GM23338 (cell line): ENCODE results near the gene PSPN. TPM values are rescaled to one million over a fixed set of nuclear protein-coding genes. Genes with fewer than 3 reads are reported as not detected.
A peak's percentile ranks its signal among the peaks of the same experiment; 100 is the strongest.

Experiments
- ATAC-seq: fragments of 200-7000 bp; cut with Tn5 transposase; 3 replicates; pipeline ENCODE4 v1.9.1; 2020
- DNase-seq: peaks from one replicate; pipeline ENCODE4 v3.0.0-alpha.2; 2015; ENCODE audit warnings: low spot score
- H2AFZ ChIP-seq: fragments of 200-600 bp; sonication (generic); 2 replicates; pipeline ENCODE4 v1.8.0; 2016; ENCODE audit warnings: antibody characterized with exemption, mild to moderate bottlenecking, moderate library complexity
- H3F3A ChIP-seq: fragments of 200-600 bp; sonication (generic); replicated peaks from 2 replicates; pipeline ENCODE4 v1.8.0; 2017; ENCODE audit warnings: antibody characterized with exemption, mixed run types, low read depth
- H3K27ac ChIP-seq: fragments of 200-600 bp; sonication (generic); 2 replicates; pipeline ENCODE4 v1.6.1; 2016; ENCODE audit warnings: low read depth
- H3K27me3 ChIP-seq: fragments of 200-600 bp; sonication (generic); 2 replicates; pipeline ENCODE4 v1.8.0; 2016; ENCODE audit warnings: mild to moderate bottlenecking, mixed run types, moderate library complexity; ENCODE audit not compliant: insufficient read depth
- H3K36me3 ChIP-seq: fragments of 200-600 bp; sonication (generic); 2 replicates; pipeline ENCODE4 v1.8.0; 2016; ENCODE audit warnings: mild to moderate bottlenecking; ENCODE audit not compliant: insufficient read depth
- H3K4me1 ChIP-seq: fragments of 200-600 bp; sonication (generic); 2 replicates; pipeline ENCODE4 v1.8.0; 2016; ENCODE audit warnings: mild to moderate bottlenecking, moderate library complexity; ENCODE audit not compliant: insufficient read depth
- H3K4me2 ChIP-seq: fragments of 200-600 bp; sonication (generic); 2 replicates; pipeline ENCODE4 v1.7.1; 2017; ENCODE audit warnings: mixed run types
- H3K4me3 ChIP-seq: fragments of 200-600 bp; sonication (generic); 2 replicates; pipeline ENCODE4 v1.6.1; 2016; ENCODE audit warnings: mixed run types
- H3K79me2 ChIP-seq: fragments of 200-600 bp; sonication (generic); replicated peaks from 2 replicates; pipeline ENCODE4 v1.8.0; 2017; ENCODE audit warnings: mild to moderate bottlenecking; ENCODE audit not compliant: insufficient read depth
- H3K9me2 ChIP-seq: fragments of 200-600 bp; sonication (generic); 2 replicates; pipeline ENCODE4 v1.8.0; 2017; ENCODE audit not compliant: insufficient read depth
- H4K20me1 ChIP-seq: fragments of 200-600 bp; sonication (generic); replicated peaks from 2 replicates; pipeline ENCODE4 v1.8.0; 2017; ENCODE audit warnings: mild to moderate bottlenecking; ENCODE audit not compliant: insufficient read depth
- H3K27ac Mint-ChIP-seq: 2 replicates; pipeline ENCODE4 v1.8.0; 2020; ENCODE audit warnings: inconsistent platforms, mild to moderate bottlenecking, moderate library complexity, mixed read lengths
- H3K27me3 Mint-ChIP-seq: 3 replicates; pipeline ENCODE4 v1.8.0; 2022; ENCODE audit warnings: low read depth, mild to moderate bottlenecking, moderate library complexity, mixed read lengths, inconsistent platforms; ENCODE audit not compliant: insufficient read depth, poor library complexity
- H3K36me3 Mint-ChIP-seq: 3 replicates; pipeline ENCODE4 v1.8.0; 2021; ENCODE audit warnings: low read depth, mild to moderate bottlenecking, inconsistent platforms, moderate library complexity, mixed read lengths
- H3K4me1 Mint-ChIP-seq: 3 replicates; pipeline ENCODE4 v1.8.0; 2020; ENCODE audit warnings: mild to moderate bottlenecking, inconsistent platforms, mixed read lengths
- H3K4me3 Mint-ChIP-seq: 3 replicates; pipeline ENCODE4 v1.8.0; 2021; ENCODE audit warnings: moderate library complexity, mild to moderate bottlenecking, inconsistent platforms, mixed read lengths
- H3K9me3 Mint-ChIP-seq: 3 replicates; pipeline ENCODE4 v1.8.0; 2020; ENCODE audit warnings: moderate library complexity, mild to moderate bottlenecking, inconsistent platforms, mixed read lengths
- CREB1 ChIP-seq: fragments of 250-450 bp; sonication (Bioruptor Pico); IDR thresholded peaks from 2 replicates; pipeline ENCODE4 v1.5.0; 2020; ENCODE audit warnings: low read depth, mild to moderate bottlenecking, moderate library complexity
- CTCF ChIP-seq, 2 experiments: fragments of 200-600 bp in 1 of 2; sonication (generic) in 1 of 2; conservative IDR thresholded peaks; 2 replicates each; pipeline versions ENCODE4 v1.5.1 to v1.6.1; 2016 to 2017; ENCODE audit warnings: antibody characterized with exemption in 2 of 2, low read depth in 2 of 2, mild to moderate bottlenecking in 2 of 2, moderate library complexity in 1 of 2
- ETS1 ChIP-seq: IDR thresholded peaks from 2 replicates; pipeline ENCODE4 v1.6.1; 2016; ENCODE audit warnings: antibody characterized with exemption
- EZH2 ChIP-seq: fragments of 200-600 bp; sonication (generic); IDR thresholded peaks from one replicate; pipeline ENCODE4 v1.8.0; 2017; ENCODE audit warnings: antibody characterized with exemption, mild to moderate bottlenecking, low read depth; ENCODE audit not compliant: unreplicated experiment
- EZH2phosphoT487 ChIP-seq: fragments of 200-600 bp; sonication (generic); IDR thresholded peaks from one replicate; pipeline ENCODE4 v1.8.1; 2018; ENCODE audit warnings: antibody characterized with exemption; ENCODE audit not compliant: unreplicated experiment
- JUNB ChIP-seq: IDR thresholded peaks from one replicate; pipeline ENCODE4 v1.6.1; 2016; ENCODE audit warnings: antibody characterized with exemption; ENCODE audit not compliant: unreplicated experiment
- NANOG ChIP-seq: IDR thresholded peaks from 2 replicates; pipeline ENCODE4 v1.6.1; 2016; ENCODE audit warnings: antibody characterized with exemption, borderline replicate concordance
- POLR2AphosphoS5 ChIP-seq: IDR thresholded peaks from 2 replicates; pipeline ENCODE4 v1.6.1; 2016; ENCODE audit warnings: antibody characterized with exemption, low read depth
- REST ChIP-seq: IDR thresholded peaks from one replicate; pipeline ENCODE4 v1.6.1; 2018; ENCODE audit warnings: antibody characterized with exemption; ENCODE audit not compliant: unreplicated experiment
- STAT1 ChIP-seq: IDR thresholded peaks from one replicate; pipeline ENCODE4 v1.6.1; 2016; ENCODE audit warnings: antibody characterized with exemption; ENCODE audit not compliant: unreplicated experiment
- ZNF114 ChIP-seq: fragments of 250-450 bp; sonication (Bioruptor Pico); IDR thresholded peaks from 2 replicates; pipeline ENCODE4 v1.5.0; 2020; ENCODE audit warnings: mild to moderate bottlenecking, moderate library complexity
- ZNF331 ChIP-seq: fragments of 250-450 bp; sonication (Bioruptor Pico); IDR thresholded peaks from 2 replicates; pipeline ENCODE4 v1.5.0; 2020; ENCODE audit warnings: low read depth, mild to moderate bottlenecking, moderate library complexity
- ZNF462 ChIP-seq: fragments of 250-450 bp; sonication (Bioruptor Pico); IDR thresholded peaks from 2 replicates; pipeline ENCODE4 v1.5.0; 2020; ENCODE audit warnings: mild to moderate bottlenecking, moderate library complexity
- polyA plus RNA-seq: library from polyadenylated mRNA; unstranded; fragments of >200 nt; fragmentation: Nextera tagmentation; extraction: Ambion mirVana; gene quantifications from 2 replicates; pipeline ENCODE4 v1.2.1, GENCODE V29; 2016
- total RNA-seq: library from RNA; depleted of rRNA; stranded (reverse); fragments of >200 nt; shearing (Covaris generic); gene quantifications from 2 replicates; pipeline ENCODE4 v1.2.3, GENCODE V29; 2014

PSPN gene
- total and polyA plus RNA-seq, 2 experiments from 2014 or later, result 0.82 to 1.2 TPM

GRCh38 chr19:6392221-6393073 lies 16.7 kb upstream of the PSPN start:
- peaks cover 18% of the 10 kb centered on the region for H3K4me1 Mint-ChIP-seq
- Histone ChIP-seq H2AFZ (peak overlapping the region; percentile 86), H4K20me1 (no peaks in the 10 kb centered on the region; the same call in 1 of the 2 replicates), H3K9me2 (no peaks in the 10 kb centered on the region), H3K4me1 (peaks cover 7% of the 10 kb centered on the region; the same call in 1 of the 2 replicates), H3K4me2 (peak overlapping the region; percentile 99), H3K4me3 (peak overlapping the region; percentile 99), H3K36me3 (peaks cover 6% of the 10 kb centered on the region; the same call in 1 of the 2 replicates), H3F3A (peaks cover 6% of the 10 kb centered on the region; the same call in 1 of the 2 replicates), H3K79me2 (peaks cover 20% of the 10 kb centered on the region), H3K27ac (peak overlapping the region; percentile 76), H3K27me3 (no peaks in the 10 kb centered on the region)
- no peaks in the 10 kb centered on the region; the same call in 2 of the 3 replicates for H3K9me3 Mint-ChIP-seq
- H3K36me3 Mint-ChIP-seq, result peaks cover 25% of the 10 kb centered on the region
- H3K27ac Mint-ChIP-seq, result peak overlapping the region; percentile 99
- ATAC-seq (peak; percentile 8; the same call in 2 of the 3 replicates), DNase-seq (peak; percentile 20)
- TF ChIP-seq ZNF114 (CRISPR knock-in tag) (no peak), ETS1 (no peak), CREB1 (no peak), REST (no peak), EZH2 (no peak), EZH2phosphoT487 (no peak), NANOG (no peak), JUNB (no peak), ZNF331 (no peak), ZNF462 (CRISPR knock-in tag) (no peak), CTCF (conservative IDR thresholded peaks at IDR 0.05; ENCODE audit: low read depth in 2 of 2) (no peak), STAT1 (no peak), POLR2AphosphoS5 (no peak)
- peaks cover 14% of the 10 kb centered on the region for H3K27me3 Mint-ChIP-seq
- H3K4me3 Mint-ChIP-seq, result peak overlapping the region; percentile 97
